Fibroblast of lung (primary cell): Measurements from ENCODE around the gene AGBL1.

Experiments
- EZH2 ChIP-seq: IDR thresholded peaks from 2 replicates; pipeline ENCODE4 v1.5.1; 2012; ENCODE audit warnings: low read length, control low read depth, mild to moderate bottlenecking; ENCODE audit errors: missing control alignments
- TF ChIP-seq, protein P1 (sequence below), 2 donors: IDR thresholded peaks in 1 of 2; conservative IDR thresholded peaks in 1 of 2; 1 replicate in 1 of 2; 2 replicates in 1 of 2; pipeline ENCODE4 v1.5.1; 2011 to 2012; ENCODE audit warnings: low read length in 2 of 2, control low read depth in 1 of 2, inconsistent platforms in 1 of 2, low read depth in 1 of 2, mild to moderate bottlenecking in 1 of 2

DNA sequence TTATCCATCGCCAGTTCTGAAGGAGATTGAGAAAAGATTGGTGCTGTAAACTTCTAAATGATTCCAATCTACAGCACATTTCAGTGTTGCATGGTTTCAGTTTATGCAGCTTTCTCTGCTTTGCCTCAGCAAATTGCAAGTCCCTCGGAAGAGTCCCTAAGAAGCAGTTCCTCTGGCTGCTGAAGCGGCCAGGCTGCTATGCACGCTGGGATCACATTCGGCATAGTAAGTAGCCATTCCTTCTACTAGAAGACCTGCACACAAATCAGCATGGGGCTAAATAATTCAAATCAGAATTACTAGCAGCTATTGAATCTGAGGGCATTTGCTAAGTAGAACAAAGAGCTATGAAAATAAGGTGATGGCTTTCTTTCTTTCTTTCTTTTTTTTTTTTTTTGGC, 769.5 kb downstream of the AGBL1 start:
- TF ChIP-seq, protein P1, sequence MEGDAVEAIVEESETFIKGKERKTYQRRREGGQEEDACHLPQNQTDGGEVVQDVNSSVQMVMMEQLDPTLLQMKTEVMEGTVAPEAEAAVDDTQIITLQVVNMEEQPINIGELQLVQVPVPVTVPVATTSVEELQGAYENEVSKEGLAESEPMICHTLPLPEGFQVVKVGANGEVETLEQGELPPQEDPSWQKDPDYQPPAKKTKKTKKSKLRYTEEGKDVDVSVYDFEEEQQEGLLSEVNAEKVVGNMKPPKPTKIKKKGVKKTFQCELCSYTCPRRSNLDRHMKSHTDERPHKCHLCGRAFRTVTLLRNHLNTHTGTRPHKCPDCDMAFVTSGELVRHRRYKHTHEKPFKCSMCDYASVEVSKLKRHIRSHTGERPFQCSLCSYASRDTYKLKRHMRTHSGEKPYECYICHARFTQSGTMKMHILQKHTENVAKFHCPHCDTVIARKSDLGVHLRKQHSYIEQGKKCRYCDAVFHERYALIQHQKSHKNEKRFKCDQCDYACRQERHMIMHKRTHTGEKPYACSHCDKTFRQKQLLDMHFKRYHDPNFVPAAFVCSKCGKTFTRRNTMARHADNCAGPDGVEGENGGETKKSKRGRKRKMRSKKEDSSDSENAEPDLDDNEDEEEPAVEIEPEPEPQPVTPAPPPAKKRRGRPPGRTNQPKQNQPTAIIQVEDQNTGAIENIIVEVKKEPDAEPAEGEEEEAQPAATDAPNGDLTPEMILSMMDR (conservative IDR thresholded peaks at IDR 0.05 in 1 of 2, IDR thresholded peaks at IDR 0.05 in 1 of 2; ENCODE audit: low read depth in 1 of 2, low read length in 2 of 2), result no peak
- no peak for TF ChIP-seq EZH2
